CD4-positive, alpha-beta T cell treated with Interleukin-2 at 100 ng/mL for 4 hours (primary cell): ENCODE data around the gene SLC9A8.
A peak's percentile ranks its signal among the peaks of the same experiment; 100 is the strongest.
"Not testable (repeated sequence)": the region's sequence is repeated elsewhere in the genome, so short reads cannot be mapped to it uniquely, and the experiment has no call there.

Source experiments
- DNase-seq: peaks from one replicate; pipeline ENCODE4 v3.0.0-alpha.2; 2020; ENCODE audit warnings: low spot score

The SLC9A8 gene

GRCh38 chr20:49812507-49813304 lies at the start of gene SLC9A8:
Gene SLC9A8, plus strand, starts transcription at chr20:49812828. Its CDS starts 95 bp downstream, at chr20:49812923.
- DNase-seq = peak; percentile 90

- no peak for DNase-seq
Measured at GRCh38 chr20:49762940-49763766, 49.5 kb upstream of the SLC9A8 start.

GRCh38 chr20:49765413-49765736 lies 47.3 kb upstream of the SLC9A8 start:
- DNase-seq = no peak

GRCh38 chr20:49765846-49766541 lies 46.6 kb upstream of the SLC9A8 start:
- DNase-seq = no peak

- DNase-seq = no peak
Measured at GRCh38 chr20:49766979-49767521, 45.6 kb upstream of the SLC9A8 start.

- peak; percentile 42 for DNase-seq
Measured at GRCh38 chr20:49768204-49769047, 44.2 kb upstream of the SLC9A8 start.

- DNase-seq = no peak
Measured at GRCh38 chr20:49769048-49769581, 43.5 kb upstream of the SLC9A8 start.

- no peak for DNase-seq
Measured at GRCh38 chr20:49770634-49771033, 42.0 kb upstream of the SLC9A8 start.

- not testable (repeated sequence) for DNase-seq
Measured at GRCh38 chr20:49774213-49774612, 38.4 kb upstream of the SLC9A8 start.

- DNase-seq = no peak
Measured at GRCh38 chr20:49775229-49775693, 37.4 kb upstream of the SLC9A8 start.

- DNase-seq = no peak
Measured at GRCh38 chr20:49779972-49780371, 32.7 kb upstream of the SLC9A8 start.

- no peak for DNase-seq
Measured at GRCh38 chr20:49781676-49782075, 31.0 kb upstream of the SLC9A8 start.

GRCh38 chr20:49782439-49782838 lies 30.2 kb upstream of the SLC9A8 start:
- DNase-seq = not testable (repeated sequence)

- DNase-seq = not testable (repeated sequence)
Measured at GRCh38 chr20:49783021-49783995, 29.3 kb upstream of the SLC9A8 start.

- DNase-seq = no peak
Measured at GRCh38 chr20:49784291-49784690, 28.3 kb upstream of the SLC9A8 start.

GRCh38 chr20:49785149-49785851 lies 27.3 kb upstream of the SLC9A8 start:
- DNase-seq = no peak

- no peak for DNase-seq
Measured at GRCh38 chr20:49785852-49786175, 26.8 kb upstream of the SLC9A8 start.

GRCh38 chr20:49786196-49786595 lies 26.4 kb upstream of the SLC9A8 start:
- DNase-seq = no peak

- DNase-seq = no peak
Measured at GRCh38 chr20:49786668-49787370, 25.8 kb upstream of the SLC9A8 start.
